BLaER1 treated with 17β-estradiol and CSF1 and Interleukin-3, amounts not matched to agents 10 nM and 100 nM (cell line): ENCODE results near the gene GLIS1.

Experiments used
- H3K27ac ChIP-seq, 11 experiments: shearing (Covaris generic); formaldehyde crosslinking; 2 replicates each; pipeline ENCODE4 v1.8.1; 2022
- H3K27me3 ChIP-seq, 11 experiments: shearing (Covaris generic); formaldehyde crosslinking; 2 replicates each; pipeline ENCODE4 v1.8.1; 2022
- H3K36me3 ChIP-seq, 11 experiments: shearing (Covaris generic); formaldehyde crosslinking; 2 replicates each; pipeline ENCODE4 v1.8.1; 2022
- H3K4me1 ChIP-seq, 10 experiments: shearing (Covaris generic); formaldehyde crosslinking; 2 replicates each; pipeline ENCODE4 v1.8.1; 2022
- H3K4me2 ChIP-seq, 11 experiments: shearing (Covaris generic); formaldehyde crosslinking; 2 replicates each; pipeline ENCODE4 v1.8.1; 2022
- H3K4me3 ChIP-seq, 10 experiments: shearing (Covaris generic); formaldehyde crosslinking; 2 replicates each; pipeline ENCODE4 v1.8.1; 2022
- H3K9ac ChIP-seq, 11 experiments: shearing (Covaris generic); formaldehyde crosslinking; 2 replicates each; pipeline ENCODE4 v1.8.1; 2022
- H3K9me3 ChIP-seq, 11 experiments: shearing (Covaris generic); formaldehyde crosslinking; replicated peaks in 1 of 11; 2 replicates each; pipeline ENCODE4 v1.8.1; 2022
- H4K20me1 ChIP-seq, 11 experiments: shearing (Covaris generic); formaldehyde crosslinking; 2 replicates each; pipeline ENCODE4 v1.8.1; 2022
- Cebpa-rat ChIP-seq, 11 experiments: shearing (Covaris generic); IDR thresholded peaks; 2 replicates each; pipeline ENCODE4 v1.8.1; 2022

Gene GLIS1

DNA sequence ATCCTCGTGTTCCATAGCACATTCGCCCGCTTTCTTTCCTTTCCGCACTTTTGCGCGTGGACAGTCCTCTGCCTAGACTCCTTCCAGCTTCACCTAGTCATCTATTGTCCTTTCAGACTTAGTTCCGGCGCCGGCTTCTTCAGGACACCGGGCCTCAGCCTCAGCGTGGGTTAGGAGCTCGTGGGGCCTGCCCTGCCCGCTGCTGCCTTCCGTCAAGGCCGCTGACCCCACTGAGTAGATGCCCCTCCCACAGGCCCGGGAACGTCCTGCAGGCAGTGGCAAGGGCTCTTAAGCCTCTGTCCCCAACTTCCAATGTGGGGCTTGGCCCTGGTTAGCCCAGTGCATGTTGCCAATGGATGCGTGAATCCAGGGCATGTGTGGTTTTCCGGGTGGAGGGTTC is 268.4 kb downstream of the GLIS1 start:
- H3K4me1 ChIP-seq: peaks cover 7 to 13% (median 11%) of the 10 kb centered on the region in 10 experiments; a peak in 17 of 20 replicates
- H3K27ac ChIP-seq: no peak overlapping the region
- TF ChIP-seq Cebpa-rat (IDR thresholded peaks at IDR 0.05): no peak
- no peaks in the 10 kb centered on the region for H3K27me3 ChIP-seq
- H3K4me2 ChIP-seq: no peak overlapping the region
- no peaks in the 10 kb centered on the region for H3K36me3 ChIP-seq
- H3K9ac ChIP-seq: no peak overlapping the region
- no peak overlapping the region for H3K4me3 ChIP-seq
- no peaks in the 10 kb centered on the region for H3K9me3 ChIP-seq
- H4K20me1 ChIP-seq: no peaks in the 10 kb centered on the region

DNA sequence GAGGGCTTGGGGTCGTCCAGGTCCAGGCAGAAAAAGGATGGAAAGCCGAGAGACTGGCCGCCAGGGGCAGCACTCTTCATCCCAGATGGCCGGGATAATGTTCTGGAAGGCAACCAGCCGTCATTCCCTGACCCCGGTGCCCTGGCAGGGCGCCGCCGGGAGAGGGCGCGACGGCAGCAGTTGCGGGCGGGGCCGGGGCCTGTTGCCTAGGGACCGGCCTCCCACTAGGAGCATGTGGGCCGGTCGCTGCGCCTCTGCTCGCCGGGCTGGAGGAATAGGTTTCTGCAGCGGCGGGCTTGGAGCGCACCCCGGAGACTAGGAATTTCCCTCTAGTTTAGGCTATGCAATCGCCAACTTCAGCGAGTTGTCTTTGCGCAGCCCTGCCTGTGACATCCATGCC is 268.8 kb downstream of the GLIS1 start:
- no peak overlapping the region for H3K4me3 ChIP-seq
- H3K27ac ChIP-seq: no peak overlapping the region
- no peak overlapping the region for H3K9ac ChIP-seq
- no peaks in the 10 kb centered on the region for H3K27me3 ChIP-seq
- no peaks in the 10 kb centered on the region for H3K36me3 ChIP-seq
- no peaks in the 10 kb centered on the region for H3K9me3 ChIP-seq
- no peak overlapping the region for H3K4me2 ChIP-seq
- no peak for TF ChIP-seq Cebpa-rat (IDR thresholded peaks at IDR 0.05)
- no peaks in the 10 kb centered on the region for H4K20me1 ChIP-seq
- peaks cover 7 to 13% (median 11%) of the 10 kb centered on the region in 10 experiments; a peak in 17 of 20 replicates for H3K4me1 ChIP-seq

DNA sequence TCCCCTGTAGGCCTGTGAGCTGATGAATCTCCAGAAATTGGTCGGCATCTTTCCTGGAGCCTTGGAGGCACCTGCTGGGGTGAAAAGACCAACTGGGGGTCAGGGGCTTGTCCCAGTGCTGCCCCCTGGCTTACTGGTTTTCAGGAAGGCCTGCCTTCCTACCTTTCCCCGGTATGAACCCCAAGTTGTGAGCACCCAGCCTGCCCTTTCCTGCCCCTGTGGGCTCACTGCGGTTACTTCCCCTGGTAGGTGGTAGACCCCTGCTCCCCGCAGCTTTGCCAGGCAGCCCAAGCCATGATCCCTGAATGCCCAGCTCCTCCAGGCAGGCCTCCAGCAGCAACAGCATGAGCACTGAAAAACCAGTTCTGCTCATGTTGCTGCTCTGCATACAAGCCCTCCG is 269.6 kb downstream of the GLIS1 start:
- Histone ChIP-seq H3K27me3 (no peaks in the 10 kb centered on the region), H4K20me1 (no peaks in the 10 kb centered on the region), H3K4me2 (no peak overlapping the region), H3K27ac (no peak overlapping the region), H3K36me3 (no peaks in the 10 kb centered on the region), H3K9me3 (no peaks in the 10 kb centered on the region), H3K9ac (no peak overlapping the region), H3K4me3 (no peak overlapping the region), H3K4me1 (peaks cover 7 to 13% (median 11%) of the 10 kb centered on the region in 10 experiments; a peak in 17 of 20 replicates)
- TF ChIP-seq Cebpa-rat (IDR thresholded peaks at IDR 0.05): no peak

DNA sequence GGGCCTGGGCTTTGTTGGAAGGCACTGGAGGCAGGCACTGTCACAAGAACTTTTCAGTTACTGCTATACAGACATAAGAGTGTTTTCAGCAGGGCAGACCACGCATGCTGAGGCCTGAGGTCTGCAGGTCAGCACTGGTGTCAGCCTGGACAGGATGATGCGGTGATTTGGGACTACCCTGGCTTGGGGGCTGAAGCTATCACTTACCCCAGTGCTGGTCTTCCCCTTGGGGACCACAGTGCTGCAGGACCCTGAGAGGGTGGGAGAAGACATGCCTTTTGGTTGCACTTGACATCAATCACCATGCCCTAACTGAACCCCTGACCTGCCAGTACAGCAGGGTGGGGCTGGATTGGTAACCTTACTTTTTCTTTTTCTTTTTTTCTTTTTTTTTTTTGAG is 270.6 kb downstream of the GLIS1 start:
- no peaks in the 10 kb centered on the region for H3K9me3 ChIP-seq
- no peak overlapping the region for H3K9ac ChIP-seq
- H3K4me3 ChIP-seq: no peak overlapping the region
- H3K36me3 ChIP-seq: no peaks in the 10 kb centered on the region
- no peak overlapping the region for H3K27ac ChIP-seq
- TF ChIP-seq Cebpa-rat (IDR thresholded peaks at IDR 0.05): no peak
- no peaks in the 10 kb centered on the region for H3K27me3 ChIP-seq
- H3K4me1 ChIP-seq: peaks cover 7 to 13% (median 11%) of the 10 kb centered on the region in 10 experiments; a peak in 17 of 20 replicates
- H4K20me1 ChIP-seq: no peaks in the 10 kb centered on the region
- H3K4me2 ChIP-seq: no peak overlapping the region

DNA sequence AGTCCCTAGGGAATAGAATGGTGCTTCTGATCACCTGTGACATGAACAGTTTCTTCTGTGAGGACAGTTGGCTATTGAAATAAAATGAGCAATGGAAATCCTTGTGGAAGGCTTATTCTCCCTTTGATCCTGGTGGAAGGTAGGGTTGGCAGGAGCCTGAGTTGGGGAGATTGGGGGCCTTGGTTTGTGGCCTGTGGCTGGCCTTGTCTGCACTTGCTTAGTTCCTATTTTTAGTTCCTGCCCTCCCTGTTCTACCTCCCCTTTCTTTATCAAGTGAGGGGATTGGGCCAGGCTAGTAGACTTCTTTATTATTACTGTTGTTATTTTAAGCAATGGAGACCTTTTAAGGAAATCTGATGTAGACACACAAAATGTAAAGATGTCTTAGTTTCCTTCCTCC is 271.6 kb downstream of the GLIS1 start:
- H3K4me1 ChIP-seq: peaks cover 7 to 13% (median 11%) of the 10 kb centered on the region in 10 experiments; a peak in 17 of 20 replicates
- no peak overlapping the region for H3K9ac ChIP-seq
- no peak for TF ChIP-seq Cebpa-rat (IDR thresholded peaks at IDR 0.05)
- H4K20me1 ChIP-seq: no peaks in the 10 kb centered on the region
- H3K9me3 ChIP-seq: no peaks in the 10 kb centered on the region
- H3K4me2 ChIP-seq: peak overlapping the region in 10 of 11 experiments; percentile 6 to 37 (median 25); a peak in 11 of 22 replicates
- no peaks in the 10 kb centered on the region for H3K36me3 ChIP-seq
- H3K27me3 ChIP-seq: no peaks in the 10 kb centered on the region
- H3K27ac ChIP-seq: no peak overlapping the region
- H3K4me3 ChIP-seq: no peak overlapping the region

DNA sequence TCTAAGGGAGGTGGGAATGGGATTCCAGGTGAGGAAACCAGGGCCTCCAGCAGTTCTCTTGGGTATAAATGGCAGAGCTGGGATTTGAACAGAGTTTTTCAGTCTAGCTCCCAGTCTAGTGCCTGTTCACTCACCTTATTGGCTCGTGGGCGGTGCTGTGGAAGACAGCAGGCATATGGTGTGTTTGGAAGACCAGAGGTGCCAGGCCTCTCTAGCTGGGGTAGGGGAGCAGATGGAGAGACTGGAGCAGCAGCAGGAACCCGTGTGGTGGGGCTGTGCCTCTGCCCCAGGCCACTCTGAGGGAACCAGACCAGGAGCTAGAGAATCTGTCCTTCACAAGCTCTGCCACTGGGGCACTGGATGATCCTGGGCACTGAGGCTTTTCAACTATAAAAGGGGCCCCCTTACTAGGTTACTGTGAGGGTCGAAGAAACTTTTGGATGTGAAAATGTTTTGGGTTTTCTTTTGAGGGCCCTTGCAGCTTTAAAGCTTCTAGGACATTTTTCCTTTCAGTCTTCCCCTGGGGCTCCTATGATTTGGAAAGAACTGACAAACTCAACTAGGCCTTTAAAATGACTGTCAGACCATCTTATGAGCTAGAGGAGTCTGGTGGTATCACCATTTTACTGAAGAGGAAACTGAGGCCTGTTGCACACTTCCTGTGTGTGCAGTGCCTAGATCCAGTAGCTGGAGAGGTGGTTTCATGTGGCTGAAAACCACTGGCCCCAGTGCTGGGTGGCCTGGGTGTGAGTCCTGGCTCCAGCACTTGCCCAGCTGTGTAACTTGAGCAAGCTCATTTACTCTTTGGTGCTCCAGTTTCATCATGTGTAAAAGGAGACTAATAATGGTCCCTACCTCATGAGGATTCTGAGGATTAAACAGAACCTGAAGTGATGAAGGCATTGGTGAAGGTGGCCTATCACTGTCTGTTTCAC is 273.7 kb downstream of the GLIS1 start:
- no peak for TF ChIP-seq Cebpa-rat (IDR thresholded peaks at IDR 0.05)
- H3K4me2 ChIP-seq: no peak overlapping the region

DNA sequence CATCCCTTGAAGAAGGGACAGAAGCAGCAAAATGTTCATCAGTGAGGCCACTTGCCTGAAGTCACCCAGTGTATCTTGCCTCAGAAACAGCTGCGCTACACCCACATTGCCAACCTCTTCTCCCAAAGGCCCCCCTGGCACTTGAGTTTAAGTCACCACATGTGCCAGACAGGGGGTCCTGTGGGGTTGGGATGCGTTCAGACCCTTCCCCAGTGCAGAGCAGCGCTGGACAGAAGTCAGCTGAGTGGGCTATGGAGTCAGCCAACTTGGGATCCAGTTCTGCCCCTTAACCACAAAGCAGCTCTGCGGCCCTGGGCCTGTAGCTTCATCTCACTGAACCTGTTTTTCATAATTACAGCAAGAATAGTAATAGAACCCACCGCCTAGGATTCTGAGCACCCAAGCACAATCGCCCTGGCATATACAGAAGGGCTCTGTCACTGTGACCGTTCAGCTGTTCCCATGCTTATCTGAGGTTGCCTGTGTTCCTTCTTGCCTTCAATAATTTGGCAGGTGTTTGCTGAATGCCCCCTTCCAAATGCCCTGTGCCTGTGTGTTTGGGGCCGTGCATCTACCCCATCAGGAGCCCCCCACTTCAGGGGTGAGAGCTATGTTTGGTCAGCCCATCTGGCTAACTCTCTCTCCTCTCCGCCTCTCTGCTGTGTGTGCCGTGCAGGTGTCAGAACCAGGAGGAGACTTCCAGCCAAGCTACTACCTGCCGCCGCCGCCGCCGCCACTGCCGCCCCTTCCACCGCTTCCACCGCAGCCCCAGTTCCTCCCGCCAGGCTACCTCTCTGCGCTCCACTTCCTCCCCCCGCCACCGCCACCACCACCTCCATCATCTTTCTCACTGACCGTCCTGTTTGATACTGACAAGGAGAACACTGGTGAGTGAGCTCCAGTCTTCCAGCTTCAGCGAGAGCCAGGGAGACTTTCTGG is 274.7 kb downstream of the GLIS1 start:
- H3K27me3 ChIP-seq: no peaks in the 10 kb centered on the region
- TF ChIP-seq Cebpa-rat (IDR thresholded peaks at IDR 0.05): no peak
- no peak overlapping the region for H3K4me3 ChIP-seq
- H3K27ac ChIP-seq: no peak overlapping the region
- H3K9ac ChIP-seq: no peak overlapping the region
- H3K4me1 ChIP-seq: peaks cover 7 to 13% (median 11%) of the 10 kb centered on the region in 10 experiments; a peak in 17 of 20 replicates
- H3K4me2 ChIP-seq: no peak overlapping the region
- H3K9me3 ChIP-seq: 0 out of 22 replicates have a peak, but pooled peaks cover 0 to 3% (median 0%) of the 10 kb centered on the region in 11 experiments
- H3K36me3 ChIP-seq: no peaks in the 10 kb centered on the region
- H4K20me1 ChIP-seq: no peaks in the 10 kb centered on the region

More for the DNA sequence above, 273.7 kb downstream of the GLIS1 start:
- Histone ChIP-seq H3K9ac (no peak overlapping the region), H3K27ac (no peak overlapping the region), H3K36me3 (no peaks in the 10 kb centered on the region), H3K27me3 (no peaks in the 10 kb centered on the region), H4K20me1 (no peaks in the 10 kb centered on the region), H3K4me1 (peaks cover 7 to 13% (median 11%) of the 10 kb centered on the region in 10 experiments; a peak in 17 of 20 replicates), H3K4me3 (no peak overlapping the region), H3K9me3 (no peaks in the 10 kb centered on the region)

DNA sequence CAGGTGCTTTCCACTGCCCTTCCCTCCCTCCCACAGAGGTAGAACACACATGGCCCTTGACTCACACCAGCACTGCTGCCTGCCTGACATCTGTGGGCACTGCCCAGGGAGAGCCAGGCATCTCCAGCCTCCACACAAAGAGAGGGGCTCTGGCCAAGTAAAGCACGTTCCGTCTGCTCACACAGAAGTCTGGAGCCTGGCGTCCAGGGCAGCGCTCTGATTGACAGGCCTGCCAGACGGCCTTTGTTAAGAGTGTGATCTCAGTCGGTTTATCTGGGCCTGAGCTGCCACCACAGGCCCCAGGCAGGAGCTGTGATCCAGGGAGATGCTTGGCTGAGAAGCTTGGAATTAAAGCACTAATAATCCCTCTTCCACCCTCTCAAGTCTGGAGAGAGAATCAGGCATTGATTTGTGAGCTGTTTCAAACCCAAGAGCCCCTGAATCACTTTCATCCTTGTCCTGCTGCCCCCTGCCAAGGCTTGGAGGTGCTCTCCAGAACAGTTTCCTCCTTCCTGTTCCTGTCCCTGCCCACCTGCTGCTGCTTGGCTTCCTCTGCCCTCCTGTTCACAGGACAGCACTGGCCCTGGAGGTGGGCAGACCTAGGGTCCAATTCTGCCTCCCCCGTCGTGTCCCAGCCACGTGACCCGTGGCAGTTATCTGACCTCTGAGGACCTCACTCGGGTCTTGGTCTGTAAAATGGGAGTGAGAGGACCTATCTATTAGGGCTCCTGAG is 276.0 kb downstream of the GLIS1 start:
- Histone ChIP-seq H3K27me3 (no peaks in the 10 kb centered on the region), H3K36me3 (no peaks in the 10 kb centered on the region), H3K4me2 (no peak overlapping the region), H3K9me3 (0 out of 22 replicates have a peak, but pooled peaks cover 0 to 3% (median 0%) of the 10 kb centered on the region in 11 experiments), H3K27ac (no peak overlapping the region), H3K4me1 (peaks cover 7 to 11% (median 9%) of the 10 kb centered on the region in 10 experiments; a peak in 17 of 20 replicates), H3K9ac (no peak overlapping the region), H4K20me1 (no peaks in the 10 kb centered on the region), H3K4me3 (no peak overlapping the region)
- TF ChIP-seq Cebpa-rat (IDR thresholded peaks at IDR 0.05): no peak
